NCI-H2227 (cell line): ENCODE measurements around the gene ANKRD66.
A peak's percentile ranks its signal among the peaks of the same experiment; 100 is the strongest.
"Not testable (repeated sequence)": the region's sequence is repeated elsewhere in the genome, so short reads cannot be mapped to it uniquely, and the experiment has no call there.

ENCODE experiments used
- DNase-seq: peaks from one replicate; lab custom pipeline; 2025; ENCODE audit not compliant: unreplicated experiment; lab: John Stamatoyannopoulos, UW

ANKRD66 gene

GRCh38 chr6:46746696-46747095, at the start of gene ANKRD66:
Gene ANKRD66, plus strand, starts transcription at chr6:46746933. Its CDS starts 5,016 bp downstream, at chr6:46751949.
- DNase-seq, result no peak

- DNase-seq, result no peak
Observed at GRCh38 chr6:46699970-46700369, 46.8 kb upstream of the ANKRD66 start.

DNA sequence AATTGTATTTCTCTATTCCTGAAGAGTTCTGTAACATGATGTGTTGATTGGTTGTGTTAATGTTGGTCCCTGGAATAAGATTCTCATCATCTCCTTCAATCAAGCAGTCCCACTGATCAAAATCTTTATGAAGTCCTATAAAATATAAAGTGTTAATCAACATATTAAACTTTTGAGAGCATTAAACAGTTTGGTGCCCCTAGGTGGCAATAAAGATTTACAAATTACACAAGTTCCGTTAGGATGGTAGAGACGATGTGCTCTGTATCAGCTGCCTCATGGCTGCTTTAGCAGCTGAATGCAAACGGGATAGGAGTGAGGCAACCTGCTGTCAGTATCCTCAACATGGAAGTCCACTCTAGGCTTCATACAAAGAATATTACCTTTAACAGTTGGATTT, 42.2 kb upstream of the ANKRD66 start:
- DNase-seq, result peak; percentile 7

DNA sequence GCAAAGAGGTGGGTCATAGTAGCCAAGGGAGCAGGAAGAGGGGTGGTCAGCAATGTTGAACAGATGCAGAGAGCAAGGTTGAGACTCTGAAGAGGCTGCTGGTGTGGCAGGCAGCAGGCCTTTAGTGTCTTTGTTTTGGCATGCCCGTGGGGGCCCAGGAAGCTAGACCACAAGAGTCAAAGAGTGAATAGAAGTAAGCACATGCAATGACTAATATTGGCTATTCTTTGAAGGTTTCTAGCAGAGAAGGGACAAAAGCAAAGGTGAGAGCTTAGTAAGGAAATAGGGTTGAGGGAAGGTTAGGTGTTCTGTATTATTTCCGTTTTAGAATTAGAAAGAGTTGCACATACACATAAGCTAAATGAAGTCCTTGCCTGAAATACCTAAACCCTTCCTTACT, 40.3 kb upstream of the ANKRD66 start:
- no peak for DNase-seq

DNA sequence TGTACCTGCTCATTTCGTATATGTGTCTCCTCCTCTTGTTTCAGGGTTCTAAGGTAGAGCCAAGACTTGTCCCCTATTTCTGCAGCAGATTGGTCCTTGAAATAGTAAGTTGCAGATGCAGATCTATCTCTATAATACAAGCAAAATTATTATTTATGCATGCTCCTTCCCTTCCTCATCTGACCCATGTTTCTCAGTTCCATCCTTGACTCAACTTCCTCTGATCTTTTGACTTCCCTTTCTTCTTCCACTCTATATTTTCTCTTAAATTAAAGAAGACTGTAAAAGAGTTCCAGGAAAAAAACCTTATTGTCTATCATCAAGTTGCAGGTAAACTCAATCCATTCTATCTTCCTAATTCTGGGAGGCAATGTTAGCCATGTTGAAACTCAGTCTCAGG, 35.2 kb upstream of the ANKRD66 start:
- no peak for DNase-seq

DNA sequence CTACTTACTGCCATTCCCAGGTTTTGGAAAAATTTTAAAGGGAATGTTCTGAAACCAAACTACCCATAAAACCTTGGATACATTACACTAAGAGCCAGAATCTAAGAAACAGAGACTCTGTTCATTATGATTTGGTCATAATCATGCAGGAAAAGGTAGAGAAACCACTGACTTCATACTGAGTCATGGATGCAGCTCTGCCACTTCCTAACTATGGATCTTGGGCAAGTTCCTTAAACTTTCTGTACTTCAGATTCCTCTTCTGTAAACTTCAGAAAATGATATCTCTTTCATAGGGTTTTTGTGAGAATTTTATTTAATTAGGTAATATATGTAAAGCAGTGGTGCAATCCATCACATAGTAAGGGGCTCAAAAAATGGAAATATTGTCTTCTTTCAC, 31.6 kb upstream of the ANKRD66 start:
- no peak for DNase-seq

GRCh38 chr6:46719099-46719498, 27.6 kb upstream of the ANKRD66 start:
- DNase-seq, result no peak

DNA sequence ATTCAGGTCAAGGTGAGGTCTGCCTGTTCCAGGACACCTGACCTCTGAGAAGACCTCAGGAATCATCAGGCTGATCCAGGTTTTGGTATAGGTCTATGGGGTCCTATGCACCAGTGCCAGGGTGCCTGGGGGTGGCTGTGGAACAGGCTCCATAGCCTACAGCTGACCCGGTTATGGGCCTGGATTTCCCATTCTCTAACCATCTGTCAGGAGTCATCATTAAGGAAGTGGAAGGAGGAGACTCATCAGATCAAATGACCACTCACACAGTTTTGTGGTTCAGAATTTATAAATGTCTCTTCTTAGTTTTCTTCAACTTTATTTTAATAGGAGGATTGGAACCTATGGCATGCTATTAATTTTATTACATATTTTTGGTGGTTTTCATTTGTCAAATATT, 26.3 kb upstream of the ANKRD66 start:
- no peak for DNase-seq

DNA sequence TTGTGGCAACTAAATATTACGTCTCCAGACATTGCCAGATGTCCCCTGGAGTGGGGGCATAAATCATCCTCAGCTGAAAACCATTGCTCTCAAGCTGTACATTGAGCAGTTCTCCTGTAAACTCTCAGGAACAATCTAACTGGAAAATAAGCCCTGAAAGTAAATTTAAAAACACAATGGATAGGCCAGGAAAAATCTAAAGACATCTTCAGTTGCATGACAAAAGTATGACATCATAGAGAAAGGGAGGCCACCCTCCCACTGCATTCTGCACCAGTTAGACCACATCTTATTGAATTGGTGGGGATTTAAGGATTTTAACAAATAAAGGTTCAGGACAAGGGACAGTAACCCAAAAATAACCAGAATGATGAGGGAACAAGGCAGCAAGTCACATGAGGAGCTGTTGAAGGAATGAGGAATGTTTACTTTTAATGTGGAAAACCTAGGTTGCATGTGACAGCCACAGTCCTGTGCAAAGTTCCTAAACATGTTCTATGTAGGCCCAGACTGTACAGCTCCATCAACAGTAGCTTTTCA, 16.9 kb upstream of the ANKRD66 start:
- no peak for DNase-seq

GRCh38 chr6:46730921-46731461, 15.7 kb upstream of the ANKRD66 start:
- no peak for DNase-seq

GRCh38 chr6:46733341-46733801, 13.4 kb upstream of the ANKRD66 start:
- DNase-seq, result no peak

DNA sequence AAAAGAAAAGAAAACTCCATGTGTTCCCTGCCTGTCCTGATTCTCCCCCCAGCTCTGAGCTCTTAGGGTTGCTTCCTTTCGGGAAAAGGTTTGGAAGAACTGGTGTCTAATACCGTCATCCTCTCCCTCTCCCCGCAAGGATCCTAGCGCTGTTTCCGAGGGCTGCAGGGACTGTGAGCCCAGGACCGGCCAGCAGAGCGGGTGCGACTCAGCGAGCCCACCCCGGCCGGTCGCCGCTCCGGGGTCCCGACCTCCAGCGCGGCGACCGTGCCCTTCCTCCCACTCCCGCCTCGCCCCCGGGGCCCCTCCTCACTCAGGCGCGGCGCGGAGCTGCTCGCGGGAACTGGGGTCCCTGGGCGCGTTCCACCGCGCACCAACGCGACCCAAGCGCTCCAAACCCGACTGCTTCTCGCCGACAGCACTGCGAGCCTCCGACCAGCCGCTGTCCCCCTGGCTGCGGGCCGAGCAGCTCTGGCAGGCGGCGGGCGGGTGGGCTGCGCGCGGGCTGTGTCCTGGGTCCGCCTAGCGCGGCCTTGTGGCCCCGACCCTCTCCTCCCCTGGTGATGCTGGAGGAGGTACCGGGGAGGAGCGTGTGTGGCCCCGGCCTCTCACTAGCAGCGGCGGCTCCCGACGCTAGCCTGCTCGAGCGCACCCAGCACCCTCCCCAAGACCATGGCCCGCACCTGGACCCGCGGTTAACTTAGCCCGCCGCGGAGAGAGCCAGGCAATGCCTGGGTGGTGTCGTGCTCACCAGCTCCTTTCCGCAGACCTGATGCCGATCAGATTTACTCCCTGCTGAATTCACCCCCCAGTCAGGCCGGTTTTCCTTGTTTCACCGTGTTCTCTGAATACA, 11.6 kb upstream of the ANKRD66 start, which contains the start of gene PLA2G7:
Gene PLA2G7 (minus strand): TSS at position 509 of the 853 bp plus-strand sequence. CDS start 12,484 bp downstream, outside the sequence.
- peak; percentile 55 for DNase-seq

GRCh38 chr6:46735720-46736031, 11.1 kb upstream of the ANKRD66 start:
- DNase-seq, result no peak

- no peak for DNase-seq
Observed at GRCh38 chr6:46736906-46737305, 9.8 kb upstream of the ANKRD66 start.

DNA sequence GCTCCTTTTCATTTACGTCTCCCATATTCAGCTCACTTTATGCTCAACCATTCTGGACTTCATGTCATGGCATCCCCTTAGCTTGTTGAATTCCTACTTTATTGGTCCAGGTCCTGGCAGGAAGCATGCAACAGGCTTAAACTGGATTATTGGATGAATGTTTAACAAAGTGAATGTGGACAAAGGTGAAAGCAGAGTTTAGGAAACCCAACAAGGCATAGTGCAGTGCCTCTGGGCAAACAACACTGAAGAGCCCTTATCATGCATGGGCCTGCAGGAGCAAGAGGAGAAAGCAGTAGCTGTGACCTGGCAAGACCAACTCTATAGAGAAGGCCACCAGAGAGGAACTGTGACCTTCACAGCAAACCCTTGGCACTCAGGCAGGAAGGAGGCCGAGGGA, 5.3 kb upstream of the ANKRD66 start:
- DNase-seq, result no peak

DNA sequence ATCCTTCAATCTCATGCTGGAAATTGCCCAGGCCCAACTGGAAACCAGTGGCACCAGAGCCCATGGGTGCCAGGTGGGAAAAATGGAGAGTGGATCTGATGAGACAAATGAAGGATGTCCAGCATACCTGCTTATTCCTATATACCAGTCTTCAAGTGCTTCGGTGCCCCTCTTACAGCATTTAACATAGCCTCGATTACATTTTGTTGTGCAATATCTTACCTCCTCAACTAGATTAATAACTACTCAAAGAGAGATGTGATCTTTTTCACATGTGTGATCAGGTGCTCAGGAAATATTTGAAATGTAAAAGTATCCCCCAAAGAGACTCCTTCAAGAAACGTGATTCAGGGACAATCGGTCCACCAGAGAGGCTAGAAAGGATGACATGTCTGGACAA, 4.8 kb upstream of the ANKRD66 start:
- DNase-seq, result no peak

GRCh38 chr6:46743425-46744158, 3.1 kb upstream of the ANKRD66 start:
- no peak for DNase-seq

GRCh38 chr6:46744159-46744725, 2.5 kb upstream of the ANKRD66 start:
- not testable (repeated sequence) for DNase-seq

DNA sequence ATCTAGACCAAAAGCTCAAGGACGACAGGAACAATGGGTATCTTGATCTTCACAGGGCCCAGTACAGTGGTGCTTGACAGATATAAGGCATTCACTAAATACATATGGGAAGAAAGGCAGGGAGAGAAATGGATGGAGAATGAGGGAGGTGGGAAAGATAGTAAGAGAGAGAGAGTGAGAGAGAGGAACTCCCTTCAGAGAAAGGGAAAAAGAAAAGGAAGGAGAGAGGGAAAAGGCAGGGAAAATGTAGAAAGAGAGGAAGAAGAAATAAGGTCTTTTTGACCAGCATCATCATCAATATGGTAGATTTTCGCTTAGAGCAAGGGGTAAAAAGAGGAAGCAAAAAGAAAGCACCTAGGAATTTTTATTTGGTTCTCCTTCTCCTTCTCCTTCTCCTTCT, 760 bp upstream of the ANKRD66 start:
- no peak for DNase-seq

DNA sequence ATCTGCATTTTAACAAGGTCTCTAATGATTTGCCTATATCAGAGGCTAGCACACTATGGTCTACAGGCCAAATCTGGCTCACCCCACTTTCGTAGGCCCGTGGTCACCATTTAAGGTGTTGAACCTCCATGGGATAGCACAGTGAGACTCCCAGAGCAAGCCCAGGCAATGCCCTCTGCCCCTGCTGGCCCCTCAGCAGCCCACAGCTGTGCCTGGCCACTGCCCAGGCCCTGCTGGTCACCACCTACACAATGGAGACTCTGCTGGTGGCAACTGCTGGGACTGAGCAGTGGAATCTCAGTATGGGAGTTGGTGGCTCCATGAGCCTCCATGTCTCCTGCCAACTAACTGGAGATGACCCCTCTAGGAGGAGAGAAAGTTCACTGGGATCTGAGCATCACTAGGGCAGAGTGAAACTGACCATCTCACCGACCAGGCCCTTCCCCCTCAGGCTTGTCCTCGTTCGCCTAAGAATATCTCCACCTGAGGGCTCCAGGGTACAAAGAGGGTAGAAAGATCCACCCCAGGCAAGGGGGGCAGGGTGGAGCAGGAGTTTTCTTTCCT, 2.3 kb downstream of the ANKRD66 start:
- no peak for DNase-seq

DNA sequence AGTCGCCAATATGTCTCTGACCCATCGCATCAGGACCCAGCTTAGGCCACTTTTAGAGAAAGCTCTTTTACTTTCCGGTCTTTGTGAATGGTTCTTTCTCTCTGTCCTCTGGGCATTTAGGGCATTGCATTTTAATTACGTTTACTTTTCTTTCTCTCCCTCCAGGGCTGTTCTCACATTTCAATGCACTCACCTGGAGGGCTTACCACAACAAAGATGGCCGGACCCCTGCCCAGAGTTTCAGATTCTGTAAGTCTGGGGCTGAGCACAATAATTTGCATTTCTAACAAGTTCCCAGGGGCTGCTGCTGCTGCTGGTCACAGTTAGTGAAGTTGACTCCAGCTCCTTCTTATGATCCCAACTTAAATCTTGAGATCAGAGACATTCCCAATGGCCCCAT, 3.0 kb downstream of the ANKRD66 start:
- no peak for DNase-seq
